Endodermal cell (in vitro differentiated cells): ENCODE data around the gene MIGA1. TPM values are rescaled to one million over a fixed set of nuclear protein-coding genes. Genes with fewer than 3 reads are reported as not detected.
A peak's percentile ranks its signal among the peaks of the same experiment; 100 is the strongest.

Experiments
- DNase-seq: peaks from one replicate; pipeline ENCODE4 v3.0.0-alpha.2; 2017
- H3K27ac ChIP-seq: 2 replicates; pipeline ENCODE4 v1.5.1; 2013; ENCODE audit warnings: mild to moderate bottlenecking, low read depth, low read length, moderate library complexity
- H3K27me3 ChIP-seq: 2 replicates; pipeline ENCODE4 v1.6.1; 2013; ENCODE audit warnings: mild to moderate bottlenecking, low read length, moderate library complexity; ENCODE audit not compliant: insufficient read depth, control insufficient read depth, poor library complexity, severe bottlenecking
- H3K36me3 ChIP-seq: 2 replicates; pipeline ENCODE4 v1.7.0; 2013; ENCODE audit warnings: mild to moderate bottlenecking, low read length, moderate library complexity; ENCODE audit not compliant: control insufficient read depth, insufficient read depth
- H3K4me1 ChIP-seq: one replicate; pipeline ENCODE4 v1.7.0; 2013; ENCODE audit warnings: low read length; ENCODE audit not compliant: control insufficient read depth, insufficient read depth
- H3K4me3 ChIP-seq: 2 replicates; pipeline ENCODE4 v1.5.1; 2013; ENCODE audit warnings: mild to moderate bottlenecking, low read length, moderate library complexity
- H3K9ac ChIP-seq: 2 replicates; pipeline ENCODE4 v1.6.1; 2013; ENCODE audit warnings: mild to moderate bottlenecking, low read length, moderate library complexity; ENCODE audit not compliant: poor library complexity, severe bottlenecking; ENCODE audit errors: extremely low read depth
- H3K9me3 ChIP-seq: 2 replicates; pipeline ENCODE4 v1.6.1; 2013; ENCODE audit warnings: mild to moderate bottlenecking, low read length, moderate library complexity; ENCODE audit not compliant: control insufficient read depth
- H3K27ac Mint-ChIP-seq: 2 replicates; pipeline ENCODE4 v1.8.0; 2020; ENCODE audit warnings: mixed read lengths
- H3K27me3 Mint-ChIP-seq: 2 replicates; pipeline ENCODE4 v1.8.0; 2021; ENCODE audit warnings: mild to moderate bottlenecking, mixed read lengths; ENCODE audit not compliant: insufficient read depth
- H3K36me3 Mint-ChIP-seq: 2 replicates; pipeline ENCODE4 v1.8.0; 2020; ENCODE audit warnings: low read depth, mixed read lengths
- H3K4me1 Mint-ChIP-seq: 2 replicates; pipeline ENCODE4 v1.8.0; 2020; ENCODE audit warnings: mixed read lengths
- H3K4me3 Mint-ChIP-seq: 2 replicates; pipeline ENCODE4 v1.8.0; 2020; ENCODE audit warnings: mild to moderate bottlenecking, moderate library complexity, mixed read lengths
- H3K9me3 Mint-ChIP-seq: 2 replicates; pipeline ENCODE4 v1.8.0; 2020; ENCODE audit warnings: mild to moderate bottlenecking, mixed read lengths
- WGBS, 2 experiments: methylation state at CpG; one replicate each; pipeline versions ENCODE4 v1.1.5 to v1.1.7; 2013; ENCODE audit warnings: missing lambda C conversion rate in 2 of 2, mixed read lengths in 1 of 2; ENCODE audit not compliant: insufficient coverage in 1 of 2, insufficient read length in 1 of 2; 5-methylcytosine and 5-hydroxymethylcytosine counted together
- total RNA-seq, 2 donors: library from RNA; stranded (reverse); fragmentation: NEBNext Ultra II Directional in 1 of 2; extraction: Animal tissue kit (Norgen Biotek cat#: 25700) in 1 of 2; gene quantifications; 2 replicates in 1 of 2; 3 replicates in 1 of 2; pipeline ENCODE4 v1.2.1, GENCODE V29; 2021
- TF ChIP-seq, protein P1 (sequence below): fragments of 200-600 bp; sonication (generic); conservative IDR thresholded peaks from 2 replicates; pipeline ENCODE4 v1.5.0; 2021; ENCODE audit warnings: antibody characterized with exemption, mild to moderate bottlenecking

The MIGA1 gene
- total RNA-seq, 2 donors from 2014 or later: 7.3 to 9.5 TPM

DNA sequence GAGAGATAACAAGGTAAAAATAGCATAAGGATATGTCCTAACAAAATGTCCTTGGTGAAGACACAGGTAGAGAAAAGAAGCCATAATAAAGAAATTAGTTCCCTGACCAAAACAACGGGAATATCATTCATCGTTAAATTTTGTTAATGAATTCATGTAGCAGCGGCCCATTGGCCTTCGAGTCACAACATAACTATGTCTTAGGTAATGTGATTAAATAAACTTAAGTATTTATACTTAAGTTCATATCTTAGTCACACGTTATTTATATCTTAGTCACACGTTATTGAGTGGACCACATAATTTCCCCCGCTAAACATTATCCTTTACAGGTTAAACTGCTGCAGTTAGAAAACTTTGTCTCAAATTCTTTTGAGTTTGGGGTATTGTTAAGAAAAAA lies 110.2 kb downstream of the MIGA1 start:
- Mint-ChIP-seq H3K4me3 (peak overlapping the region; percentile 88), H3K27me3 (peaks cover 8% of the 10 kb centered on the region), H3K9me3 (no peaks in the 10 kb centered on the region), H3K27ac (peak overlapping the region; percentile 86), H3K4me1 (peaks cover 6% of the 10 kb centered on the region), H3K36me3 (peaks cover 5% of the 10 kb centered on the region)
- peaks cover 32% of the 10 kb centered on the region for H3K36me3 ChIP-seq
- TF ChIP-seq, protein P1, sequence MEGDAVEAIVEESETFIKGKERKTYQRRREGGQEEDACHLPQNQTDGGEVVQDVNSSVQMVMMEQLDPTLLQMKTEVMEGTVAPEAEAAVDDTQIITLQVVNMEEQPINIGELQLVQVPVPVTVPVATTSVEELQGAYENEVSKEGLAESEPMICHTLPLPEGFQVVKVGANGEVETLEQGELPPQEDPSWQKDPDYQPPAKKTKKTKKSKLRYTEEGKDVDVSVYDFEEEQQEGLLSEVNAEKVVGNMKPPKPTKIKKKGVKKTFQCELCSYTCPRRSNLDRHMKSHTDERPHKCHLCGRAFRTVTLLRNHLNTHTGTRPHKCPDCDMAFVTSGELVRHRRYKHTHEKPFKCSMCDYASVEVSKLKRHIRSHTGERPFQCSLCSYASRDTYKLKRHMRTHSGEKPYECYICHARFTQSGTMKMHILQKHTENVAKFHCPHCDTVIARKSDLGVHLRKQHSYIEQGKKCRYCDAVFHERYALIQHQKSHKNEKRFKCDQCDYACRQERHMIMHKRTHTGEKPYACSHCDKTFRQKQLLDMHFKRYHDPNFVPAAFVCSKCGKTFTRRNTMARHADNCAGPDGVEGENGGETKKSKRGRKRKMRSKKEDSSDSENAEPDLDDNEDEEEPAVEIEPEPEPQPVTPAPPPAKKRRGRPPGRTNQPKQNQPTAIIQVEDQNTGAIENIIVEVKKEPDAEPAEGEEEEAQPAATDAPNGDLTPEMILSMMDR: no peak
- H3K27me3 ChIP-seq: no peaks in the 10 kb centered on the region
- no peaks in the 10 kb centered on the region for H3K9me3 ChIP-seq
- H3K4me3 ChIP-seq: peak overlapping the region; percentile 88
- WGBS, 2 experiments: 57% methylated on average over 7 of the region's 7 CpGs; no CpG with 5 or more reads in 1 of the 2 experiments
- no peak for DNase-seq
- peak overlapping the region; percentile 85 for H3K9ac ChIP-seq
- H3K4me1 ChIP-seq: no peaks in the 10 kb centered on the region
- H3K27ac ChIP-seq: no peak overlapping the region

DNA sequence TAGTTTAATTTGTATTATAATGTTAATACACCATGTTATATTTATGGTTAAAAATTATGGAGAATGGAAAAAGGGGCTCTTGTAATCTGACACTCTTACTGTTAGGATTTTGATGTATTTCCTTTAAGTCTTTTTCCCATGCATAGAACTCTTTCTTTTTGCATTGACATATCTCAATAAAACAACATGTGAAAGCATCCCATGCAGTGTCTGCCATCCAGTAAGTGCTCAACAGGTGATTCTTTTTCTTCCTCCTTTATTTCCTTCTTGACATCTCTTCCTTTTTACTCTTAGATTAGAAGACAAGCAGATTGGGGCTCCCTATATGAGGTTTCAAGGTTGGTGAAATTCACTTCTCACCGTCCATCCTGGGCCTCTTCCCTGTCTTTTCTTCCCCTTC lies 111.8 kb downstream of the MIGA1 start:
- 100% methylated on average over 1 of the region's 1 CpG for WGBS, 2 experiments
- Mint-ChIP-seq H3K27ac (no peak overlapping the region), H3K4me3 (no peak overlapping the region), H3K36me3 (peaks cover 5% of the 10 kb centered on the region), H3K27me3 (peaks cover 10% of the 10 kb centered on the region), H3K4me1 (peaks cover 6% of the 10 kb centered on the region), H3K9me3 (no peaks in the 10 kb centered on the region)
- no peaks in the 10 kb centered on the region for H3K4me1 ChIP-seq
- H3K9me3 ChIP-seq: peaks cover under 1% of the 10 kb centered on the region
- TF ChIP-seq, protein P1: no peak
- H3K27ac ChIP-seq: no peak overlapping the region
- peaks cover 38% of the 10 kb centered on the region for H3K36me3 ChIP-seq
- DNase-seq: no peak
- no peaks in the 10 kb centered on the region for H3K27me3 ChIP-seq
- no peak overlapping the region for H3K9ac ChIP-seq
- H3K4me3 ChIP-seq: no peak overlapping the region

DNA sequence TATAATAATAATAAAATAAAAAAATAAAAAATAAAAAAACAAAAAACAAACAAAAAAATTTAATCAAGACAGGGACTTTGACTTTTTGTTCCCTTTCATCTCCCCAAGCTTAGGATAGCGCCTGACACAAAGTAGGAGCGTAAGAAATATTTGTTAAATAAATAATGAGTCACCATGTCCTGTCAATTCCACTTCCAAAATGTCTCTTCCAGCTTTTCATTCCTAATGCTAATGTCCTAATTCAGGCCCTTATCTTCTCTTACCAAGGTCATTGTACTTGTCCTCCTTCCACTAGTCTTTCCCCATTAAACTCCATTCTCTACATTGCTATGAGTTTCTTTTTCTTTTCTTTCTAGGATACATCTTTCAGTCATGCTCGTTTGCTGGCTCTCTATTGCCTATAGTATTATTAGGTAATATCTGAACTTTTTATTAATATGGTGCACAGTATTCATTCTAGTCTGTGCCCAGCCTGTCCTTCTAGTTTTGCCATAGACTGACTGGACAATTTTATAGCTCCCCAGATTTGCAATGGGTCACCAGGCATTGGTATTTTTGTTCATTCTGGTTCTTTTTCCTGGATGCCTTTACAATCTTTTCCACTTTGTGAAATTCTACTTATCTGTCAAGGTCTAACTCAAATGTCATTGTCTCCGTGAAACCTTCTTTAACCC lies 120.3 kb downstream of the MIGA1 start:
- Mint-ChIP-seq H3K27me3 (peaks cover 40% of the 10 kb centered on the region), H3K36me3 (peaks cover 2% of the 10 kb centered on the region), H3K27ac (no peak overlapping the region)

More for the DNA sequence above, 120.3 kb downstream of the MIGA1 start:
- H3K4me1 ChIP-seq: peaks cover 4% of the 10 kb centered on the region
- Mint-ChIP-seq H3K4me1 (peaks cover 3% of the 10 kb centered on the region), H3K4me3 (no peak overlapping the region), H3K9me3 (peaks cover 4% of the 10 kb centered on the region)
- peaks cover 3% of the 10 kb centered on the region for H3K9me3 ChIP-seq
- 96% methylated on average over 4 of the region's 4 CpGs; no CpG with 5 or more reads in 1 of the 2 experiments for WGBS, 2 experiments
- peaks cover 26% of the 10 kb centered on the region for H3K27me3 ChIP-seq
- no peak overlapping the region for H3K27ac ChIP-seq
- H3K9ac ChIP-seq: no peak overlapping the region
- H3K36me3 ChIP-seq: peaks cover 16% of the 10 kb centered on the region
- no peak for DNase-seq
- H3K4me3 ChIP-seq: no peak overlapping the region
- TF ChIP-seq, protein P1: no peak
